DOHH2 (cell line): ENCODE results near the gene MYH7.

ENCODE experiments used
- H3F3A ChIP-seq: fragments of 200-600 bp; sonication (generic), shearing (Covaris generic); 2 replicates; pipeline ENCODE4 v1.6.0; 2016; ENCODE audit warnings: antibody characterized with exemption, mild to moderate bottlenecking; ENCODE audit not compliant: control insufficient read depth, insufficient read depth
- H3K27ac ChIP-seq: fragments of 200-600 bp; sonication (generic); 2 replicates; pipeline ENCODE4 v1.5.1; 2014; ENCODE audit warnings: low read depth, mild to moderate bottlenecking, low read length, moderate library complexity
- H3K27me3 ChIP-seq: fragments of 200-600 bp; sonication (generic); 2 replicates; pipeline ENCODE4 v1.6.1; 2014; ENCODE audit warnings: mild to moderate bottlenecking, low read length, mixed read lengths; ENCODE audit not compliant: control insufficient read depth
- H3K36me3 ChIP-seq: fragments of 200-600 bp; sonication (generic); 2 replicates; pipeline ENCODE4 v1.6.1; 2014; ENCODE audit warnings: mild to moderate bottlenecking, low read length, moderate library complexity, mixed read lengths; ENCODE audit not compliant: control insufficient read depth
- H3K4me1 ChIP-seq: fragments of 200-600 bp; sonication (generic); 2 replicates; pipeline ENCODE4 v1.6.1; 2014; ENCODE audit warnings: mild to moderate bottlenecking, low read length, mixed read lengths; ENCODE audit not compliant: control insufficient read depth
- H3K4me2 ChIP-seq: fragments of 200-600 bp; sonication (generic); 2 replicates; pipeline ENCODE4 v1.6.0; 2014; ENCODE audit warnings: mild to moderate bottlenecking, low read length, moderate library complexity
- H3K4me3 ChIP-seq: fragments of 200-600 bp; sonication (generic); 2 replicates; pipeline ENCODE4 v1.5.1; 2014; ENCODE audit warnings: mild to moderate bottlenecking, low read length, mixed read lengths
- H3K79me2 ChIP-seq: fragments of 200-600 bp; sonication (generic); 2 replicates; pipeline ENCODE4 v1.6.1; 2014; ENCODE audit warnings: mild to moderate bottlenecking, low read length, mixed read lengths; ENCODE audit not compliant: control insufficient read depth
- H3K9me2 ChIP-seq: fragments of 200-600 bp; sonication (generic); replicated peaks from 2 replicates; pipeline ENCODE4 v1.6.1; 2014; ENCODE audit warnings: mild to moderate bottlenecking, low read length, mixed read lengths; ENCODE audit not compliant: control insufficient read depth
- H3K9me3 ChIP-seq: fragments of 200-600 bp; sonication (generic); 2 replicates; pipeline ENCODE4 v1.6.1; 2014; ENCODE audit warnings: antibody characterized with exemption, low read length, mixed read lengths; ENCODE audit not compliant: control insufficient read depth, insufficient read depth
- H4K20me1 ChIP-seq: fragments of 200-600 bp; sonication (generic); 2 replicates; pipeline ENCODE4 v1.6.0; 2014; ENCODE audit warnings: low read depth, mild to moderate bottlenecking, antibody characterized with exemption, low read length, moderate library complexity; ENCODE audit not compliant: control insufficient read depth, insufficient read depth
- EZH2phosphoT487 ChIP-seq: fragments of 200-600 bp; sonication (generic); IDR thresholded peaks from 2 replicates; pipeline ENCODE4 v1.6.1; 2017; ENCODE audit warnings: borderline replicate concordance, mild to moderate bottlenecking, antibody characterized with exemption, low read length, moderate library complexity, mixed read lengths
- TF ChIP-seq, protein P1 (sequence below): fragments of 200-600 bp; sonication (generic); IDR thresholded peaks from one replicate; pipeline ENCODE4 v1.5.1; 2014; ENCODE audit warnings: antibody characterized with exemption, mild to moderate bottlenecking, low read depth, low read length; ENCODE audit not compliant: poor library complexity, severe bottlenecking

MYH7 gene

DNA sequence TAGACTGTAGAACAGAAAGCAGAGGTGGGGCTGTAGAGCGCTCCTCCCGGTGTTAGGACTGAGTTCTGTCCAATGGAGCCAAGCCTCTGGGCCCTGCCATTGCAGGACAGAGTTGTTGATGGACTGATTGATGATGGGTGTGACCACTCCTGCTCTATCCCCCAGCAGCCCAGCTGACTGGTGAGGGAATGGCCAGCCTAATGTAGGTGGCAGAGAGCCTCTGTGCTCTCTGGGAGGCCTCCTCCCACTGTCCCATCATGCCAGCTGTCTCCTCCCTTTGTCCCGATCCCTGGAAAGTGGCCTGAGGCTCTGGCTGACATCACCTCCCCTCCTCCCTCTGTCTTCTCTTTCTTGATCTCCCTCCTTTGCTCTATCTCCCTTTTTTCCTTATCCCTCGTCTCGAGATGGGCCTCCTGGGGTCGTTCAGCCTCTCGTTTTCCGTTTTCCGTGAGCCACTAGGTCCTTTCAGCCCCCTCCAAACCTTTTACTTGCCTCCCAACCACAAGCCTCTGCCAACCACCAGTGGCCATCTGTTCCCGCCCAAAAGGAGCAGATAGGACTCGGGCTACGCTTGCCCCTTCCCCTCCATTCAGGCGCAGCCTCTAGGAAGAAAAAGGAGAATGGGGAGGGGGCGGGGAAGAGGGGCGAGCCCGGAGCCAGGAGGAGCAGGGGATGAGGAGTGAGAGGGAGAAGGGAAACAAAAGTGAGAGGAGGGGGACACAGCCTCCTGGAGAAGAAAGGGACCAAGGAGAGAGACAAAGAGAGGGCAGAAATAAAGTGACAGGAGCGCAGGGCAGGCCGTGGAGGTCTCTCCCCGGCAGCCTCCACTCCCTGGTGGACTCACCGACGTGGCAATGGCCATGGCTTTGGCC is 71.1 kb downstream of the MYH7 start:
- peaks cover 3% of the 10 kb centered on the region; the same call in 1 of the 2 replicates for H3K27me3 ChIP-seq
- H3F3A ChIP-seq, result no peaks in the 10 kb centered on the region
- TF ChIP-seq, protein P1, sequence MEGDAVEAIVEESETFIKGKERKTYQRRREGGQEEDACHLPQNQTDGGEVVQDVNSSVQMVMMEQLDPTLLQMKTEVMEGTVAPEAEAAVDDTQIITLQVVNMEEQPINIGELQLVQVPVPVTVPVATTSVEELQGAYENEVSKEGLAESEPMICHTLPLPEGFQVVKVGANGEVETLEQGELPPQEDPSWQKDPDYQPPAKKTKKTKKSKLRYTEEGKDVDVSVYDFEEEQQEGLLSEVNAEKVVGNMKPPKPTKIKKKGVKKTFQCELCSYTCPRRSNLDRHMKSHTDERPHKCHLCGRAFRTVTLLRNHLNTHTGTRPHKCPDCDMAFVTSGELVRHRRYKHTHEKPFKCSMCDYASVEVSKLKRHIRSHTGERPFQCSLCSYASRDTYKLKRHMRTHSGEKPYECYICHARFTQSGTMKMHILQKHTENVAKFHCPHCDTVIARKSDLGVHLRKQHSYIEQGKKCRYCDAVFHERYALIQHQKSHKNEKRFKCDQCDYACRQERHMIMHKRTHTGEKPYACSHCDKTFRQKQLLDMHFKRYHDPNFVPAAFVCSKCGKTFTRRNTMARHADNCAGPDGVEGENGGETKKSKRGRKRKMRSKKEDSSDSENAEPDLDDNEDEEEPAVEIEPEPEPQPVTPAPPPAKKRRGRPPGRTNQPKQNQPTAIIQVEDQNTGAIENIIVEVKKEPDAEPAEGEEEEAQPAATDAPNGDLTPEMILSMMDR, result no peak
- TF ChIP-seq EZH2phosphoT487, result no peak
- no peak overlapping the region for H3K4me2 ChIP-seq
- H3K4me3 ChIP-seq, result no peak overlapping the region
- no peaks in the 10 kb centered on the region for H3K36me3 ChIP-seq
- H3K9me3 ChIP-seq, result no peaks in the 10 kb centered on the region
- H3K27ac ChIP-seq, result no peak overlapping the region
- H3K79me2 ChIP-seq, result no peaks in the 10 kb centered on the region
- H3K4me1 ChIP-seq, result no peaks in the 10 kb centered on the region
- no peaks in the 10 kb centered on the region for H4K20me1 ChIP-seq
- H3K9me2 ChIP-seq, result no peaks in the 10 kb centered on the region
